Fibroblast of lung (primary cell): ENCODE results near the gene PRDM11.

ENCODE experiments used
- EZH2 ChIP-seq: IDR thresholded peaks from 2 replicates; pipeline ENCODE4 v1.5.1; 2012; ENCODE audit warnings: low read length, control low read depth, mild to moderate bottlenecking; ENCODE audit errors: missing control alignments
- TF ChIP-seq, protein P1 (sequence below), 2 donors: IDR thresholded peaks in 1 of 2; conservative IDR thresholded peaks in 1 of 2; 1 replicate in 1 of 2; 2 replicates in 1 of 2; pipeline ENCODE4 v1.5.1; 2011 to 2012; ENCODE audit warnings: low read length in 2 of 2, control low read depth in 1 of 2, inconsistent platforms in 1 of 2, low read depth in 1 of 2, mild to moderate bottlenecking in 1 of 2

DNA sequence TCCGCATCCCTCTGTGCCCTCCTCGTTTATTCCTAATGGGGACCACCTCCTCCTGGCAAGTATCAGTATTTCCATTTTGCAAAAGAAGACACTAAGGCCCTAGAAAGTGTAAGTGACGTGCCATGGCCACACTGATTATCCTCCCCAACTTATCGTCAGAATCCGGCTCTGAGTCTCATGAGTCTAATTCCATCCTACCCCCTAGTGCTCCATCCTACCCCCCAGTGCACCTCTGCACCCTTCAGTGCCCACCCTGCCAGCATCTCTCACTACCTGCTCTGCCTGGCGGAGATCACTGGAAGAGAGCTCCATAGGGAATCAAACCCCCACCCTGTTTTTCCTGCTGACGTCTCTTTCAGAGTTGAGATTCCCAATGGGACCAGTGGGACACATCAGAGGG, 31.8 kb downstream of the PRDM11 start:
- TF ChIP-seq, protein P1, sequence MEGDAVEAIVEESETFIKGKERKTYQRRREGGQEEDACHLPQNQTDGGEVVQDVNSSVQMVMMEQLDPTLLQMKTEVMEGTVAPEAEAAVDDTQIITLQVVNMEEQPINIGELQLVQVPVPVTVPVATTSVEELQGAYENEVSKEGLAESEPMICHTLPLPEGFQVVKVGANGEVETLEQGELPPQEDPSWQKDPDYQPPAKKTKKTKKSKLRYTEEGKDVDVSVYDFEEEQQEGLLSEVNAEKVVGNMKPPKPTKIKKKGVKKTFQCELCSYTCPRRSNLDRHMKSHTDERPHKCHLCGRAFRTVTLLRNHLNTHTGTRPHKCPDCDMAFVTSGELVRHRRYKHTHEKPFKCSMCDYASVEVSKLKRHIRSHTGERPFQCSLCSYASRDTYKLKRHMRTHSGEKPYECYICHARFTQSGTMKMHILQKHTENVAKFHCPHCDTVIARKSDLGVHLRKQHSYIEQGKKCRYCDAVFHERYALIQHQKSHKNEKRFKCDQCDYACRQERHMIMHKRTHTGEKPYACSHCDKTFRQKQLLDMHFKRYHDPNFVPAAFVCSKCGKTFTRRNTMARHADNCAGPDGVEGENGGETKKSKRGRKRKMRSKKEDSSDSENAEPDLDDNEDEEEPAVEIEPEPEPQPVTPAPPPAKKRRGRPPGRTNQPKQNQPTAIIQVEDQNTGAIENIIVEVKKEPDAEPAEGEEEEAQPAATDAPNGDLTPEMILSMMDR (conservative IDR thresholded peaks at IDR 0.05 in 1 of 2, IDR thresholded peaks at IDR 0.05 in 1 of 2; ENCODE audit: low read depth in 1 of 2, low read length in 2 of 2): no peak
- TF ChIP-seq EZH2: no peak
